AG04450 (cell line): ENCODE data around the gene DCLK2. TPM values are rescaled to one million over a fixed set of nuclear protein-coding genes. Genes with fewer than 3 reads are reported as not detected.

Experiments used
- CTCF ChIA-PET: fragments of 300-600, 350-600 bp; formaldehyde crosslinking; extraction: SDS; loops from one replicate; lab custom pipeline; 2022; ENCODE audit warnings: antibody characterized with exemption, inconsistent platforms; lab: Charles Lee
- POLR2A ChIA-PET: fragments of 350-600 bp; formaldehyde crosslinking; extraction: SDS; loops from one replicate; lab custom pipeline; 2021; ENCODE audit warnings: antibody characterized with exemption, inconsistent platforms; lab: Yijun Ruan, JAX
- DNase-seq: peaks from one replicate; pipeline ENCODE4 v3.0.0-alpha.2; 2011; ENCODE audit warnings: low read depth, low spot score
- H3K27ac ChIP-seq: one replicate; pipeline ENCODE4 v1.5.1; 2012; ENCODE audit warnings: low read depth, low read length, control low read depth
- H3K27me3 ChIP-seq: one replicate; pipeline ENCODE4 v1.6.0; 2012; ENCODE audit warnings: low read length; ENCODE audit not compliant: control insufficient read depth, insufficient read depth
- H3K4me3 ChIP-seq: 2 replicates; pipeline ENCODE4 v1.5.1; 2011; ENCODE audit warnings: mild to moderate bottlenecking, low read depth, low read length, control low read depth
- H3K9me3 ChIP-seq: 2 replicates; pipeline ENCODE4 v1.5.1; 2012; ENCODE audit warnings: low read length; ENCODE audit not compliant: control insufficient read depth, insufficient read depth
- polyA plus RNA-seq: library from polyadenylated mRNA; depleted of rRNA; stranded (reverse); fragments of >200 nt; gene quantifications from 2 replicates; pipeline ENCODE4 v1.2.3, GENCODE V29; 2011
- TF ChIP-seq, protein P1 (sequence below): IDR thresholded peaks from 2 replicates; pipeline ENCODE4 v1.5.1; 2011; ENCODE audit warnings: low read depth, low read length, control low read depth, inconsistent platforms

DCLK2 gene
- polyA plus RNA-seq, 1 experiment = 7.3 TPM

DNA sequence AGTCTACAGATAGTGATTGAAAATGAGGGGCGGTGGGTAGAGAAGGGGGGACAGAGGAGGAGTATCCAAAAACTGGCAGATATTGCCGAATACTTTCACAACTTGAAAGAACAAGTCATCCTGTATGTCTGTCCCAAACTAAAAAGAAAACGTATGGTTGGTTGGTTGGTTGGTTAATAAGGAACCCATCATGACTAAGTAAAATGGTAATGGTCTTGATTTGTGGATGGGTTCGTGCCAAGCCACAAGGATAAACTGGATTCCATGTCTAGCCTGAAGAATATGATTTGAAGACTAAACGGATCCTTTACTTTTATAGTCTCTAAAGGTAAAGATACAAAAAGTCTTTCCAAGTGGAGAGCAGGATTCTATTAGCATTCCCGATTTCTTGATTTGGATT lies 208.4 kb downstream of the DCLK2 start:
- DNase-seq = no peak
- TF ChIP-seq, protein P1, sequence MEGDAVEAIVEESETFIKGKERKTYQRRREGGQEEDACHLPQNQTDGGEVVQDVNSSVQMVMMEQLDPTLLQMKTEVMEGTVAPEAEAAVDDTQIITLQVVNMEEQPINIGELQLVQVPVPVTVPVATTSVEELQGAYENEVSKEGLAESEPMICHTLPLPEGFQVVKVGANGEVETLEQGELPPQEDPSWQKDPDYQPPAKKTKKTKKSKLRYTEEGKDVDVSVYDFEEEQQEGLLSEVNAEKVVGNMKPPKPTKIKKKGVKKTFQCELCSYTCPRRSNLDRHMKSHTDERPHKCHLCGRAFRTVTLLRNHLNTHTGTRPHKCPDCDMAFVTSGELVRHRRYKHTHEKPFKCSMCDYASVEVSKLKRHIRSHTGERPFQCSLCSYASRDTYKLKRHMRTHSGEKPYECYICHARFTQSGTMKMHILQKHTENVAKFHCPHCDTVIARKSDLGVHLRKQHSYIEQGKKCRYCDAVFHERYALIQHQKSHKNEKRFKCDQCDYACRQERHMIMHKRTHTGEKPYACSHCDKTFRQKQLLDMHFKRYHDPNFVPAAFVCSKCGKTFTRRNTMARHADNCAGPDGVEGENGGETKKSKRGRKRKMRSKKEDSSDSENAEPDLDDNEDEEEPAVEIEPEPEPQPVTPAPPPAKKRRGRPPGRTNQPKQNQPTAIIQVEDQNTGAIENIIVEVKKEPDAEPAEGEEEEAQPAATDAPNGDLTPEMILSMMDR = no peak
- H3K27ac ChIP-seq = no peak overlapping the region
- no peaks in the 10 kb centered on the region for H3K27me3 ChIP-seq
- ChIA-PET CTCF (interaction anchor here (0.6 to 1.7 kb wide), 2 partner anchors 43 to 276 kb away, joined by 6 to 7 read pairs; no protein-coding TSS in a partner anchor), POLR2A (no interaction called here)
- no peak overlapping the region for H3K4me3 ChIP-seq
- no peaks in the 10 kb centered on the region for H3K9me3 ChIP-seq

DNA sequence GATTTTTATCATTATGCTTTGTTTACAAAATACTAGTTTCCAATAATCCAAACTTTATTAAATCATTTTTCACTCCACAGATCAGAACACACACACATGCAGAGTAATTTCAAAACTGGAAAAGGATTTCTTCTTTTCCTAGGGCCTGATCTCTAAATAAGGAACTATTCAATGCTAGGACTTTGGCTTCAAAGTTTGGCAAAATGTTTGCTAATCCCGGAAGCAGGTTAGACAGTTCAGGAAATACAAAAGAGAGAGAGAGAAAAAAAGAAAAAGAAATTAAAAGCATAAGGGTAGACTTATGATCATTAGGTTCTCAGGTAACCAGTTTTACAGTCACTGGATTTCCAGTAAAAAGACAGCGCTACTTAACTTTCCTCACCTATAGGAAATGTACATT lies 211.0 kb downstream of the DCLK2 start:
- ChIA-PET POLR2A (no interaction called here), CTCF (interaction anchor here (2.0 kb wide), 1 partner anchor 578 kb away, joined by 11 read pairs; no protein-coding TSS in a partner anchor)
- Histone ChIP-seq H3K27ac (no peak overlapping the region), H3K4me3 (no peak overlapping the region), H3K27me3 (no peaks in the 10 kb centered on the region), H3K9me3 (no peaks in the 10 kb centered on the region)
- TF ChIP-seq, protein P1 = no peak
- DNase-seq = no peak

DNA sequence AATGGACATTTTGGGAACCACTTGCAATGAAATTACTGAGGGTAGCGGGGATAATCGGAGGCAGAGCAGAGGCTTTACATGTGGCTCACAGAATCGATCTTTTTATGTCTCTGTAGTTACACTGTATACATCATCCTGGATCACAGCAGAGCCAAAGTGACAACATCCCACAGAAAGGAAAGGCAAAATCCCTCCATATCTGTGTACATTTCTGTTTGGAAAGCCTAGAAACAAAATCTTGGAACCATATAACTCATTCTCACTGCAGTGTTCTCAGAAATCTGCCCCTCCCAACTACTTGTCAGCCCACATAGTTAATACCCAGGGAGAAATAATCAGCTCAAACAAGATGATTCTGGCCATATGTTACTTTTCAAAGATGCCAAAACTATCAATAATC lies 211.6 kb downstream of the DCLK2 start:
- Histone ChIP-seq H3K27ac (no peak overlapping the region), H3K4me3 (no peak overlapping the region), H3K9me3 (no peaks in the 10 kb centered on the region), H3K27me3 (no peaks in the 10 kb centered on the region)
- POLR2A ChIA-PET = no interaction called here
- CTCF ChIA-PET = interaction anchor here (2.0 kb wide), 1 partner anchor 577 kb away, joined by 11 read pairs; no protein-coding TSS in a partner anchor
- TF ChIP-seq, protein P1 = no peak
- DNase-seq = no peak

DNA sequence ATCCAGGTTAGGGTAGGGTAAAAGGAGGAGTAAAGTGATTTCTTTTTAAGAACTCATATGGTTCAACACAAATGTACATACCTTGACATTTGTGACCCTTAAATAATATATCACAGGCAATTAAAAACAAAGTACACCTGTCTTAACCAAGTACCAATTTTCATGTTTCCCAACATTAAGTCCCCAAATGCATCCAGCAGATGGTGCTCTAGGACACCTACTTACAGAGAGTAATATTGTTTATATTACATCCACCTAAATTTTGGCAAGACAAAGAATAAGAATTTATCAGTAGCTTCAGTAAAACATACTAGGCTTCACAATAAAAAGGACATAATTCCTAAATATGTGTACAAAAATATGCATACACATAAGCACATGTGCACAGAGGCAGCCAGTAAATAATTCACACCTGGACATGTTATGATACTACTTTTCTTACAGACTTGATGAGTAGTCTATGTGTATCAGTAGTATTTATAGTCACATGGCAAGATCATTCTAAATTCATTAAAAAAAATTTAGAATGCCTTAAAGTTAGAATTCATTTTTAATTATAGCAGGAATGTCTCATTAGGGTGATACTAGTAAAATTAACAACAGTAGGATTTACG lies 219.7 kb downstream of the DCLK2 start:
- DNase-seq = peak; percentile 38
- no peak overlapping the region for H3K27ac ChIP-seq
- ChIA-PET CTCF (interaction anchor here (0.6 to 7.8 kb wide), 24 partner anchors 11 to 646 kb away, joined by 3 to 196 read pairs (median 4); no protein-coding TSS in a partner anchor), POLR2A (no interaction called here)
- TF ChIP-seq, protein P1 = peak; percentile 79
- no peaks in the 10 kb centered on the region for H3K27me3 ChIP-seq
- no peak overlapping the region for H3K4me3 ChIP-seq
- H3K9me3 ChIP-seq = no peaks in the 10 kb centered on the region

DNA sequence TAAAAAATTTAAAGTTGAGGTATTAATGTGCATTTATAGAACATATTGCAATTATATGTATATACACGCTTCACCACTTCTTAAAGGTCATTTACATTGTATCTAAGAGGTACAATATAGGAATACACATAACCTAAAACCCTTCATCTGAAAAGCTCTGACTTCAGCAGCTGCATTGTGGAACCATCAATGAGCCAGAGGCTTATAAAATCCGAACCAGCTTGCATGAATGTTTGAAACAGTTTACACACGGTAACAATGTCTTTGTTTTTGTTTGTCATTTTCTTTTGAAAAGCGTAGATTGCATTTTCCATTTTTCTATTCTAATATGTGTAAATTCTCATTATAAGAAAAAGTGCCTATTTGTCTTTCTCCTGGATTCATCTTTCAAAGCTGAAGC lies 221.6 kb downstream of the DCLK2 start:
- H3K9me3 ChIP-seq = no peaks in the 10 kb centered on the region
- TF ChIP-seq, protein P1 = no peak
- DNase-seq = no peak
- H3K4me3 ChIP-seq = no peak overlapping the region
- ChIA-PET CTCF (interaction anchor here (0.7 to 7.8 kb wide), 3 partner anchors 9 to 566 kb away, joined by 3 to 196 read pairs (median 4); no protein-coding TSS in a partner anchor), POLR2A (no interaction called here)
- no peaks in the 10 kb centered on the region for H3K27me3 ChIP-seq
- no peak overlapping the region for H3K27ac ChIP-seq
